HepG2 (cell line): ENCODE measurements around the gene GTF2H4. TPM values are rescaled to one million over a fixed set of nuclear protein-coding genes. Genes with fewer than 3 reads are reported as not detected.

Source experiments
- CCDC6 ChIP-seq: sonication (generic); formaldehyde crosslinking; IDR thresholded peaks from 2 replicates; pipeline ENCODE4 v1.8.1; 2022; ENCODE audit warnings: mild to moderate bottlenecking, missing genetic modification reagents, moderate library complexity
- CTCF ChIP-seq: sonication (generic); formaldehyde crosslinking; IDR thresholded peaks from 2 replicates; pipeline ENCODE4 v1.5.0; 2020; ENCODE audit warnings: mild to moderate bottlenecking, missing genetic modification reagents, moderate library complexity
- HCFC1 ChIP-seq: fragments of 150-350 bp; IDR thresholded peaks from 2 replicates; pipeline ENCODE4 v1.6.1; 2014; ENCODE audit warnings: low read depth, low read length
- HDAC2 ChIP-seq: sonication (generic); formaldehyde crosslinking; IDR thresholded peaks from 2 replicates; pipeline ENCODE4 v1.4.0; 2020; ENCODE audit warnings: missing genetic modification reagents
- HOXA3 ChIP-seq: sonication (generic); formaldehyde crosslinking; IDR thresholded peaks from 2 replicates; pipeline ENCODE4 v1.5.0; 2020; ENCODE audit warnings: missing genetic modification reagents
- MAZ ChIP-seq, 2 experiments: sonication (generic) in 1 of 2; formaldehyde crosslinking in 1 of 2; IDR thresholded peaks; 2 replicates each; pipeline versions ENCODE4 v1.5.0 to v1.6.1; 2012 to 2020; ENCODE audit warnings: low read depth in 2 of 2, mild to moderate bottlenecking in 2 of 2, borderline replicate concordance in 1 of 2, improper control_type of control experiment in 1 of 2, low read length in 1 of 2, missing genetic modification reagents in 1 of 2, moderate library complexity in 1 of 2
- PATZ1 ChIP-seq: sonication (generic); formaldehyde crosslinking; IDR thresholded peaks from 2 replicates; pipeline ENCODE4 v1.4.0; 2020; ENCODE audit warnings: missing genetic modification reagents
- SMC3 ChIP-seq: IDR thresholded peaks from 2 replicates; pipeline ENCODE4 v1.6.1; 2011; ENCODE audit warnings: low read length, improper control_type of control experiment
- XRCC5 ChIP-seq: fragments of 200-400 bp; formaldehyde crosslinking; optimal IDR thresholded peaks from 2 replicates; pipeline ENCODE3; 2017; ENCODE audit warnings: mild to moderate bottlenecking, low read length
- ZNF263 ChIP-seq: sonication (generic); formaldehyde crosslinking; IDR thresholded peaks from 2 replicates; pipeline ENCODE4 v1.4.0; 2020; ENCODE audit warnings: missing genetic modification reagents
- ZNF572 ChIP-seq: sonication (generic); formaldehyde crosslinking; IDR thresholded peaks from 2 replicates; pipeline ENCODE4 v1.5.1; 2020; ENCODE audit warnings: mild to moderate bottlenecking, missing genetic modification reagents
- ZNF691 ChIP-seq: sonication (generic); formaldehyde crosslinking; IDR thresholded peaks from 2 replicates; pipeline ENCODE4 v1.4.0; 2020; ENCODE audit warnings: missing genetic modification reagents, low read depth, mild to moderate bottlenecking, borderline replicate concordance
- ZNF709 ChIP-seq: sonication (generic); formaldehyde crosslinking; IDR thresholded peaks from 2 replicates; pipeline ENCODE4 v1.5.0; 2020; ENCODE audit warnings: mild to moderate bottlenecking, missing genetic modification reagents
- ZNF780A ChIP-seq: sonication (generic); formaldehyde crosslinking; IDR thresholded peaks from 2 replicates; pipeline ENCODE4 v1.8.0; 2022; ENCODE audit warnings: mild to moderate bottlenecking, missing genetic modification reagents, moderate library complexity
- polyA plus RNA-seq, 8 experiments: library from polyadenylated mRNA; depleted of rRNA in 3 of 8; stranded (reverse) in 7 of 8; unstranded in 1 of 8; fragments of >200 nt; fragmentation: Illumina TruSeq in 4 of 8; extraction: Trizol in 4 of 8; gene quantifications; 2 replicates each; pipeline versions ENCODE4 v1.2.1 to v1.2.3, GENCODE V29; 2011 to 2016; ENCODE audit warnings: low read depth in 4 of 8, missing spikeins in 1 of 8, mixed read lengths in 1 of 8; ENCODE audit not compliant: insufficient read depth in 1 of 8
- total RNA-seq, 5 experiments: library from RNA; depleted of rRNA; stranded (reverse); fragments of >200 nt; fragmentation: Illumina TruSeq; extraction: Trizol; gene quantifications; 2 replicates each; pipeline ENCODE4 v1.2.3, GENCODE V29; 2016; ENCODE audit warnings: low read depth in 1 of 5
- TF ChIP-seq, protein P1 (sequence below): IDR thresholded peaks from 2 replicates; pipeline ENCODE4 v1.6.1; 2016; ENCODE audit warnings: missing compliant biosample characterization, missing genetic modification reagents, borderline replicate concordance
- TF ChIP-seq, protein P2 (sequence below), 2 experiments: sonication (generic) in 1 of 2; formaldehyde crosslinking in 1 of 2; IDR thresholded peaks; 2 replicates each; pipeline versions ENCODE4 v1.4.0 to v1.6.1; 2016 to 2020; ENCODE audit warnings: borderline replicate concordance in 1 of 2, low read depth in 1 of 2, mild to moderate bottlenecking in 1 of 2, missing genetic modification reagents in 1 of 2

GTF2H4 gene
- total and polyA plus RNA-seq, 2 of the 13 experiments (the other 11 are each of a cell fraction or from before 2014, with no cell fraction given), result 15.9 to 49.3 TPM

GRCh38 chr6:30942338-30943060 is 34.5 kb downstream of the GTF2H4 start (continued):
- TF ChIP-seq PATZ1 (CRISPR knock-in tag) (peak; percentile 66), ZNF780A (no peak), XRCC5 (peak; percentile 72), SMC3 (peak; percentile 66), MAZ (IDR thresholded peaks at IDR 0.05; ENCODE audit: borderline replicate concordance, low read depth, low read length) (peak; percentile 29; the same call in 1 of the 2 replicates), MAZ (CRISPR knock-in tag; IDR thresholded peaks at IDR 0.05; ENCODE audit: low read depth) (no peak), CTCF (CRISPR knock-in tag) (peak; percentile 85), CCDC6 (0 out of 2 replicates have a peak, but pooled peaks have one; percentile 40), ZNF709 (0 out of 2 replicates have a peak, but pooled peaks have one; percentile 33), ZNF263 (CRISPR knock-in tag) (peak; percentile 44; the same call in 1 of the 2 replicates), HDAC2 (CRISPR knock-in tag) (peak; percentile 37; the same call in 1 of the 2 replicates), ZNF691 (CRISPR knock-in tag) (peak; percentile 59; the same call in 1 of the 2 replicates), HOXA3 (CRISPR knock-in tag) (0 out of 2 replicates have a peak, but pooled peaks have one; percentile 29), ZNF572 (CRISPR knock-in tag) (0 out of 2 replicates have a peak, but pooled peaks have one; percentile 14), HCFC1 (no peak)
- TF ChIP-seq, protein P1, sequence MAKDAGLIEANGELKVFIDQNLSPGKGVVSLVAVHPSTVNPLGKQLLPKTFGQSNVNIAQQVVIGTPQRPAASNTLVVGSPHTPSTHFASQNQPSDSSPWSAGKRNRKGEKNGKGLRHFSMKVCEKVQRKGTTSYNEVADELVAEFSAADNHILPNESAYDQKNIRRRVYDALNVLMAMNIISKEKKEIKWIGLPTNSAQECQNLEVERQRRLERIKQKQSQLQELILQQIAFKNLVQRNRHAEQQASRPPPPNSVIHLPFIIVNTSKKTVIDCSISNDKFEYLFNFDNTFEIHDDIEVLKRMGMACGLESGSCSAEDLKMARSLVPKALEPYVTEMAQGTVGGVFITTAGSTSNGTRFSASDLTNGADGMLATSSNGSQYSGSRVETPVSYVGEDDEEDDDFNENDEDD, result peak; percentile 24; the same call in 1 of the 2 replicates
- TF ChIP-seq, protein P2, sequence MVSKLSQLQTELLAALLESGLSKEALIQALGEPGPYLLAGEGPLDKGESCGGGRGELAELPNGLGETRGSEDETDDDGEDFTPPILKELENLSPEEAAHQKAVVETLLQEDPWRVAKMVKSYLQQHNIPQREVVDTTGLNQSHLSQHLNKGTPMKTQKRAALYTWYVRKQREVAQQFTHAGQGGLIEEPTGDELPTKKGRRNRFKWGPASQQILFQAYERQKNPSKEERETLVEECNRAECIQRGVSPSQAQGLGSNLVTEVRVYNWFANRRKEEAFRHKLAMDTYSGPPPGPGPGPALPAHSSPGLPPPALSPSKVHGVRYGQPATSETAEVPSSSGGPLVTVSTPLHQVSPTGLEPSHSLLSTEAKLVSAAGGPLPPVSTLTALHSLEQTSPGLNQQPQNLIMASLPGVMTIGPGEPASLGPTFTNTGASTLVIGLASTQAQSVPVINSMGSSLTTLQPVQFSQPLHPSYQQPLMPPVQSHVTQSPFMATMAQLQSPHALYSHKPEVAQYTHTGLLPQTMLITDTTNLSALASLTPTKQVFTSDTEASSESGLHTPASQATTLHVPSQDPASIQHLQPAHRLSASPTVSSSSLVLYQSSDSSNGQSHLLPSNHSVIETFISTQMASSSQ (IDR thresholded peaks at IDR 0.05; ENCODE audit: low read depth), result no peak
- TF ChIP-seq, protein P2 (CRISPR knock-in tag; IDR thresholded peaks at IDR 0.05; ENCODE audit: borderline replicate concordance), result 0 out of 2 replicates have a peak, but pooled peaks have one; percentile 26
